Epidermal melanocyte (primary cell): ENCODE measurements around the gene ADA.

ENCODE experiments used
- DNase-seq: peaks from one replicate; pipeline ENCODE4 v3.0.0; 2011; ENCODE audit warnings: low spot score; ENCODE audit not compliant: insufficient read length

ADA gene

DNA sequence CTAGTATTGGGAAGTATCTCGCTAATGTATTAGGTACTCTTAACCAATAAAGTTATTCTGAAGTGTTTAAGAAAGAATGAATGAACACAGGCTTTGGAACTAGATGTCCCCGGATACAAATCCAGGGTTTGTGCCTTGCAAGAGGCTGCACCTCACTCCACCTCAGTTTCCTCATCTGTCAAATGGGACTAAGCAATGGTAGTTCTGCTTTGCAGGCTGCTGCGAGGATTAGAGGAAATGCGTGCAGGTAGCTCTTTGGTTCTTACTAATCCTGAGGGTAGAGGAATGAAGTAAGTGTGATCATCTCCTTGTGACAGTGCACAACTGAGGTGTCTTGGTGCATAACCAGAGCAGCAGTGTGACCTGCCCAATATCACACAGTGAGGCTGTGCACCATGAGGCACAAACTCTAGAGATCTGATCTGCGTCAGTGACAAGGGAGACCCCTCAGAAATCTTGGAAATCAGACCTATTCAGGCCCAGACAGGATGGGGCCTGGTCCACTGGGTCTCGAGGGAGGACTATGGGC is 26.7 kb downstream of the ADA start:
- DNase-seq = no peak

DNA sequence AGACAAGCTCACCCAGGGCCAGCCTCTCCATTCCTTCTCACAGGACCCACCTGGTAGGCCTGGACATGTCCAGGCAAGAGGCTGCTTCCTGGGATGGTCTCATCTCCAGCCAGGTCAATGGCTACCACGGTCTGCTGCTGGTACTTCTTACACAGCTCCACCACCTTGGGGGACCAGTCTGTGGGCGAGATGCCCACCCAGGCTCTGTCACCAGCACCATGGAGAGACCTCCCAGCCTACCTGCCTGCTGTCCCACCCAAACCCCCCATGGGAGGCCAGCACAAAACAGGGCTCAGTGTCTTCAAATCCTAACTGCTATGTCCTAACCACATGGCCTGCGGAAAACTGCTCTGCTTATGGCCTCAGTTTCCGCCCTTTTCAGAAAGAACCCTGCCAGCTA is 27.3 kb downstream of the ADA start:
- no peak for DNase-seq

DNA sequence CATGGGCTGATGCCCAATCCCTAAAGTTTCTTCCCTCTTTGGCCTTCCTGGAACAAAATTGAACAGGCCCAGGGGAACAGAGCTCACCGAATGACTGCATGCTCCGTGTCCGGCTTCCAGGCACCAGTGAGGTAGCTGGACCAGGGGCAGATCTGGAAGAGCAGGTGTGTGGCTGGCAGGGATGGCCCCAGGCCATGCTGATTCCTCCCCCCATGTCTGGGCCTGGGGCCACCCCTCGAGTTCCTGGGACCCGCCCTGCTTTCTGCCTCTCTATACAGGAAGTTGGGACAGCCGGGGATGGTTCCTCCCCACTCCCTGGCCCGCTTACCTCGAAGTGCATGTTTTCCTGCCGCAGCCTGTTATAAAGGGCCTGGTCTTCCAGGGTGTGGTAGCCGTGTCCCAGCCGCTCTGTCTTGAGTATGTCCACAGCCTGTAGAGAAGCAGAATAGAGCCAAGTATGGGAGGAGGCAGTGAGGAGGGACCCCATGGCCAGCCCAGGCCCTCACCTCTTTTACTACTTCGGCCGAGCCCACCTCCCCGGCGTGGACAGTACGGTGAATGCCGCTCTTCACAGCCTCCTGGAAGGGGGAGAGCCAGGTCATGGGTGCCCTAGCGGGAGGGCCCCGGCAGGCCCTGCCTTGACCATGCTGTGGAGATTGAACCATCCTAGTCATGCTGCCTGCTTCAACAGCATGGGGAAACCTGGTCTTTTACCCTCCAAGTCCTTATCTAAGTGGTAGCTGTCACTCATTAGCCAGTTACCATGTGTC is 28.8 kb downstream of the ADA start:
- DNase-seq = no peak

DNA sequence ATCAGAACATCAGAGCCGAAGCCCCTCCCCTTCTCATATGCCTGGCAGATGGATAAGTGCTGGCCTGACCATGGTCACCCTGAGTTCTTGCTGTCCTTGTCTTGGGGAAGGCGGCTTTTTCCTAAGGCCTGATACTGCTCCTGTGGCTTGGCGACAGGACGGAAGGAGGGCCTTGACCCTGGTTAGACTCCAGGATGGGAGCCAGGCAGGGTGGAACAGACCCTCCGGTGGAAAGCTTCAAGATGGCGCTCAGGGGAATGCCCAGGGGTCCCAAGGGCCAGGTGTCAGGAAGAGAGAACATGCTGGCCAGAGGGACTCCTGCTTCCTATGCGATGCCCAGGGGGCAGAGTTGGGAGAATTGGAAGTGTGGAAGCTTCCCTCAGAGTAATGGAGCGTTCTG is 29.6 kb downstream of the ADA start:
- DNase-seq = no peak

DNA sequence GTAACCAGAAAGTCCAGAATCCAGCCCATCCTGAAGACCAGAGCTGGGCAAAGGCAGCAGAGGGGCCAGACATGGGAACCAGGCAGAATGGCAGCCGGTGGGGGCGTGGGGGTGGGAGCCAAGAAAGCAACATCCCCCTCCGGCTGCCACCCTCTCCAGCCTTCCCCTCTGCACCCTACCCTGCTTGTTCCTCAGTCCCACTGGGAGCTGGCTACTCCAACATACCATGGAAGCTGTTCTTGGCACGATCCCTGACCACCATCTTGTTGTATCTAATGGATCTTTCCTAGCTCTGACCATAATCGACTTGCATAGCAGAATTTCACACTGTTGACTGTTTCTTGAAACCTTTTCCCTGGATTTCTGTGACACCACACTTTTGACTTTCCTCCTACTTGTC is 30.2 kb downstream of the ADA start:
- no peak for DNase-seq

DNA sequence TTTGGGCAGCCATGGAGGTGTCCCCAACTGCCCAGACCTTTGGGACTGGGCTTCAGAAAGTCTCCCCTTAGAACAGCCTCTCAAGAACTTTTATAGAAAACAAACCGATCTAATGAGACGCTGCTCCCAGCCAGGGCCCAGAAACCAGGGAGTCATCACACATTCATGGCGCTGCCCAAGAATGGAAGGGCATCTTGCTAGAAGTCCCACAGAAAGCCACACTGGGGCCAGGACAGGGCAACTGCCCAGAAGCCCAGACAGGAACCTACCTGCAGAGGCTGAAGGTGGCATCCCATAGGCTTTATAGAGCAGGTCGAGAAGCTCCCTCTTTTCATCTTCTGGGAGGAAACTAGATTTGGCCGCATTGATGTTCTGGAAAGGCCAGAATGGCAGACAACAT is 31.5 kb downstream of the ADA start:
- no peak for DNase-seq

DNA sequence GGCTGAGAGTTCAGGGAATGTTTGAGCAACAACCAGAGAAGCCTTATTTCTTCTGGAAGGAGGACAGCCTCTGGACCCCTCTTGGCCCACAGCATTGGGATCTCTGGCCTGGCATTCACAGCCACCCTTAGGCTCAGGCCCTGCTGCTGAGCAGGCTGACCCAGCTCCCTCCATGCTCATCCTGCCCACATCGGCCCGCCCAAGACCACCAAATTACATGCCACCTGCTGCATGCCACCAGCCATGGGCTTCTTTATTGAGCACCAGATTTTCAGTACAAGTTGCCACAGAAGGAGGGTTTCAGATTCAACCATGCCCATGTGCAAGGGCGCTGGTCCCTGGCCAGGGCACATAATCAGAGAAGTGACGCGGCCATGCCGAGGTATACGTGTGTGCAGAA is 32.2 kb downstream of the ADA start:
- DNase-seq = no peak

DNA sequence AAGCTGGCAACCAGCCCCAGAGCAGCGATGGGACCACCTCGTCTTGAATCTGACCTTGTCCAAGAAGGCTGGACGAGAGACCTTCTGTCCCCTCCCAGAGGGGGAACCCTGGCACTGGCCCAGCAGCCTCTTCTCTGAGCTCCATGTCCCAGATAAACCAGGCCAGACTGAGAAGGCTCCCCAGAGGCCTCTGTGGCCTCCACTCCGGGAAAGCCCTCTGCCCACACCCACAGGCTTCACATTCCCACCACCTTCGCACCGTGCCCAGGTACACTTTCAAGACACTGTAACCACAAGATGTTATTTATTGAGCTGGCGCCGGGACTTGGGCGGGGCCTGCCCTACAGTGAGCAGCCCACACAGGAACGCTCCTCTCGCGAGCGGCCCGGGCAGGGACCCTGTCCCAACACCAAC is 33.2 kb downstream of the ADA start:
- no peak for DNase-seq

DNA sequence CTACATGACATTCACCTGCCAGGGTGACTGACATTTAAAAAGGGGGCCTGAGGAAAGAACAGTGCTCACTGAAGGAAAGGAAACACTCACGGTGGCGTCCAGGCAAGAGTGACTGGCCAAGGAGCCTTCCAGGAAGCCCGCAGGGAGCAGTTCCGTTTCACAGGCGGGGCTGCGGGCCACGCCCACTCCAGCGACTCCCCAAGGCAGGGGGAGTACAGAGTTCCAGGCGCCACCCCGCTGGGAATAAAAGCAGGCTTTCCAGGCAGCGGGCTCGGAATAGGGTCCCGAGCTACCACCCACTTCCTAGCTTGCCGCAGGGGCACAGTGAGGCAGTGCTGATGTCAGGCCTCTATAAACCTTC is 34.9 kb downstream of the ADA start:
- no peak for DNase-seq

DNA sequence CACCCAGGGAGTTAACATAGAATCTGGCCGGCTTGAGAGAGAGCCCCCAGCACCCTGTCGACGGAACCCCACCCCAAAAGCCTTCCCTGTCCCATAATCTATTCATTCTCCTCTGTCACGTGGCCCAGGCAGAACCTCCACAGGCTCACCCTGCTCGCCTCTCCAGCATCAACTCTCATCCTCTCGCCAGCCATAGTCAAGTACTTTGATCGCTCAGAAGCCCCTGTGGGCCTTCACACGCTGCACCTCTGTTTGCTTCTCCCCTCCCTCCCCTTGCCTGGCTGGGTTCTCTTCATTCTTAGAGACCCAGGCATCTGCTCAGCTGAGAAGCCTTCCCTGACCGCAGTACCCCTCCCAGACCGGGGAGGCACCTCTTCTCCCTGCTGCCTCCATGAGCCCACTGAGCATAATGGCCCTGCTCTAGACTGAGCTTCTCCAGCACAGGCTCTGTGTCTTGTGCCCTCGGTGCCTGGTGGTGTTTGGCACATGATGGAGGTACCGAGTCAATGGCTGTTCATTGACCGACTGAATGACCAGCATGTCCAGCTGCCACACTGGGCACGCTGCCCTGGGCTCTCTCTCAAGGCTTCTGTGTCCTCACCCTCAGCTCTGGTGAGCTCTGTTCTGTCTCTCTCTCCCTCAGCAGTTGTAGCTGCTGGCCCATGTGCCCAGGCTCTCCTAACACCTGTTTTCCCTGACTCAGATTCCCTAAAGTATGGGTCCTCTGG is 35.5 kb downstream of the ADA start:
- no peak for DNase-seq

DNA sequence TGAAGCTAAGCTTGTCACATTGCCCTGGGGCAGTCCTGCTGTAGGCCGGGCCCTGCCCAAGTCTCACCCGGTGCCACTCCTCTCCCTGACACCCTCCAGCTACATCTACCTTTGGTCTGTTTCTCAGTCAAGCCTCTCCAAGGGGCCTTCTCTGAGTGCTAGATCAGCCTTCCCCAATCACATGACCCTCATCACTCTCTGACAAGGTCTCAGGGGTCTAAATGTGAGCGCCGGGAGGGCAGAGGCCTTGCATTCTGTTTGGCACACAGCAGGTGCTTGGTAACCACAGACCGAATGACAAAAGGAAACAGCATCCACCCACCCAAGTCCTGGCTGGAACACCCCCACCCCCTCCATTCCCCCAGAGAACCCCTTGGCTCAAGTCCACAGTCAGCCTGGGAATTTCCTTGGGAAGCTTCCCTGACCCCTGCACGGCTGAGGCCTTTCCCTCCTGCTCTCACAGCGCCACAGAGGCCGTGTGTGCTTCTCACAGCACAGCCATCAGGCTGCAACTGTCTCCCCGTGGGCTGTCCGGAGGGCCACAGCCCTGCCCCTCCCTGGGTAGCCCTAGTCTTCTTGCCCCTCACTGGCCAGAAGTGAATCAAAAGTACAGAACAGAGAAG is 36.2 kb downstream of the ADA start:
- no peak for DNase-seq

DNA sequence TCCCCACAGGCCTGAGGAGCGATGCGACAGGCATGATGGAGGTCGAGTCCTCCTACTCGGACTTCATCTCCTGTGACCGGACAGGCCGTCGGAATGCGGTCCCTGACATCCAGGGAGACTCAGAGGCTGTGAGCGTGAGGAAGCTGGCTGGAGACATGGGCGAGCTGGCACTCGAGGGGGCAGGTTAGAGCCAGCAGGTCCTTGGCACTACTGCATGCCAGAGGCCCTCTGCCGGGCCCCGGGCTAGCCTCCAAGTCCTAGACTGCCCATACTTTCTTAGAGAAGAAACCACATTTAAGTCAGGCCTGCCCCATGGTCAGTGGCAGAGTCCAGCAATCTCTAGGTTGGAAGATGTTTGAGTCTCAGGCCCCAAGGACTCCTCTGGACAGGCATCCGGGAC is 37.0 kb downstream of the ADA start:
- DNase-seq = no peak

DNA sequence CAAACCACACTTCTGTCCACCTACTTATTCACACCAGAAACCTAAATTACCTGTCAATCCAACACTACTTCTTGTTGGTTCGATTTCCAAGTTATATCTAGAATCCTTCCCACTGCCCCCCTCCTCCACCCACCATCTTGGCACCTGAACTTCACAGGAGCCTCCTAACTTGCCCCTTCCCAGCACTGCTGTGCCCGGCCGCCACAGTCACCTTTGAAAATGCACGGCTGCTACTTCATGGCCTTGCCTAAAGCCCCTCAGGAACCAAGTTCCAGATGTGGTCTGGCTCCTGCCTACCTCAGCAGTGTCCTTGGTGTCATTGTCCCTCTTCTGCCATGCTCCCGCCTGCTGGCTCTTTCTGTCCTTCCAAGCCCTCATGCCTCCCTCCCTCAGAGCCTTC is 37.9 kb downstream of the ADA start:
- no peak for DNase-seq

DNA sequence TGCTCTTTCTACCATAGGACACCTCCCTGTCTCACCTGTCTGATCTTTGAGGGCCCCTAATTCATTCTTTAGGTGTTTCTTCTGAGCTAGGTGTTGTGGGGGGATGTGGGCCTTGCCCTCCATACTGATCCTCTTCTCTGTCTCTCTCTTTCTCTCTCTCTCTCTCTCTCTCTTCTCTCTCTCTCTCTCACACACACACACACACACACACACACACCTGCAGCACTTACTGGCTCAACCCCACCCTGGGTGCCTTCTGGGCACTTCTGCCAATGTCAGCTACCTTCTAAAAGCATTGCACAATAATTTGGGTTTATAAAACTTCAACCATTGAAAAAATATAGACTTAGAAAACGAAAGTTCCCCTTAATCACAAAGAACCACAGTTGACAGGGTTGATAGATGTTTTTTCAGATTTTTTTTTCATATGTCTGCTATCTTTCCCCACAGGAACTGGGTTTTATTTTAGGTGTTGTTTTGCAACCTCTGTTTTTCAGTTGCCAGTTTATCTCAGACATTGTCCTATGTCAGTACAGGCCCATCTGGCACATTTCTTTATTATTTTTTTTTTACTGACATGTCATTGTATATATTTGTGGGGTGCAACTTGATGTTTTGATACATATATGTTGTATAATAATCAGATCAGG is 41.1 kb downstream of the ADA start:
- no peak for DNase-seq

DNA sequence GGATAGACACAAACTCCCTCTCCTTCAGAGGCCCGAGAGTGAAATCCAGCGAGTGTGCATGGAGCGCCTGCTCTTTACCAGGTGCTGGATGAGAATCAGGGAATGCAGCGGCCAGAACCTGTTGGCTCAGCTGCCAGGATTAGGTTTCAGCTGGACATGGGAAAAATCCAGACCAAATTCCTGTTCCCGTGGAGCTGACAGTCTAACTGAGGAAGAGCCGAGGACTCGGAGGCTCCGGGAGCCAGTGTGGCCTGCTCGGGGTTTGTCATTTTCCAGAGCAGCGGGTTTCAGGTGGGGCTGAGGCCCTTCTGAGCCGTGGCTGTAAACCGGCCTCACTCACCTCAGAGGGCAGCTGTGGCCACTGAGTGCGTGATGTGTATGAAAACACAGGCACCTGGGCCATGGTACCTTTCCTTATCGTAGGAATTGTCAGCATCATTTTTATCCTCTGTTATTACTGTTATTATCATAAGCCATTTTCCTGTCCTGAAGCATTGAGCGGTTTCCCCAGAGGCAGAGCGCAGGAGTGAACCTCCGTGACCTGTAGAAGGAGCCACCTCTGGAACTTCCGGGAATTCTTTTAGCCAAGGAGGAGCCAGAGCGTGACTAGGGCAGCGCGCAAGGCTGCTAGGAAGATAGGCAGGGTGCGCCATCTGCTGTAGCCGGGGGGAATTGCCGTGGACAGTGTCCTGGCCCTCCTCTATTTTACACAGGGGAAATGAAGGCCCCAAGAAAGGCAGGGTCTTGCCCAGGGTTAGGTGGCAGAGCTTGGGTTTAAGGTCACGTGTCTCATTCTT is 41.8 kb downstream of the ADA start:
- DNase-seq = peak; percentile 96

DNA sequence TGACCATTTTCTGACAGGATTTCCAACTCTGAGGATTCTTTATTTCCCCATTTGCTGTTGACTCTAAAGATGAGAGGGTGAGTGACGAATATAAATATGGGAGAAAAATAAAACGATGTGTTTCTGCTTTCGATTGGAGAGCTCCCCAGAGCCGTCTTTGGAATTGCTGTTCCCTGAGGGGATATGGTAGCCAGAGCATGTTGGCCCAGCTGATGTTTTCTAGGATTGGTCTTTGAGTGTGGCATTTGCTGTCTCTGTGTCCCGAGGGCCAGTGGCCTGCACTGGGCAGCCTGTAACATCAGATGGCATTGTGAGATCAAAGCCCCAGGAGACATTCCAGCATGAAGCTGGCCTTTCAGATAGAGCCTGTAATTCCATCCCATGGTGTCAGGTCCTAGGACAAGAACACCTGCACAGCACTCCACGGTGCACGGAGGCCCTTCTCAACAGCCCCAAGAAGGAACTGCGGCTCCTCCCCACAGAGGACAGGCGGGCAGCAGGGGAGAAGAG is 42.4 kb downstream of the ADA start:
- no peak for DNase-seq

DNA sequence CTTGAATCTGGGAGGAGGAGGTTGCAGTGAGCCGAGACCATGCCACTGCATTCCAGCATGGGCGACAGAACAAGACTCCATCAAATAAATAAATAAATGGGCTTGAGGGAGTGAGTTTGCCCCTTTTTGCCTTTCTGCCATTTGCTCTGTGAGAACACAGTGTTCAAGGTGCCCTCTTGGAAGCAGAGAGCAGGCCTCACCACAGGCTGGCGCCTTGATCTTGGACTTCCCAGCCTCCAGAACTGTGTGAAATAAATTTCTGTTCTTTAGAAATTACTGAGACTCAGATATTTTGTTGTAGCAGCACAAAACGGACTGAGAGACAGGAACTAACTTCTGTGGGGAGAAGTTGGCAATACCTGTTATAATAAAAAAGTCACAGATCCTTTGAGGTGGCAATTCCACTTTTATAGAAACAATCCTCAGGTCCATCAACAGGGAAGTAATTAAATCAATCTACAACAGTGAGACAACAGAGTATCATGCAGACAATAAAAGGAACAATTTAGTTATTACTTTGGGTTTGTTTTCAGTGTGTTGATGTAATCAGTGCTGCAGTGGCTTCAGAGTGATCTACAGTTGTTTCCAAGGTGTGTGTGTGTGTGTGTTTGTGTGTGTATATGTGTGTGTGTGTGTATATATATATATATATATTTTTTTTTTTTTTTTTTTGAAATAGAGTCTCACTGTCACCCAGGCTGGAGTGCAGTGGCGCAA is 44.6 kb downstream of the ADA start:
- DNase-seq = no peak

DNA sequence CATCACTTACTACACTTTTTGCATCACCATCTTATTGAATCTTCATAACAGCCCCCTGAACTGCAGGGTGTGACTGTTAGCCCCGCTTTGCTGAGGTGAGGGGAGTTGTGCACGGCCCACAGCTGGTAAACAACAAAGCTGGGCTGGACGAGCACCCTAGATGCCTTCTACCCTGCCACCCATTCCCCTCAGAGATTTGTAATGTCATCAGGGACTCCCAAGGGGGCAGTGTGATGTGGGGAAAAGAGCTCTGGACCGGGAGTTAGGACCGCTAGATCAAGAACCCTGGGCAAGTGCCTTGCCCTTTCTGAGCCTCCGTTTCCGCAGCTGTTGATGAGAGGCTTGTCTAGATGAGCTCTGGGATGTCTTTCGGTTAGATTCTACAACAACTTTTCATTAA is 48.2 kb downstream of the ADA start:
- DNase-seq = no peak

DNA sequence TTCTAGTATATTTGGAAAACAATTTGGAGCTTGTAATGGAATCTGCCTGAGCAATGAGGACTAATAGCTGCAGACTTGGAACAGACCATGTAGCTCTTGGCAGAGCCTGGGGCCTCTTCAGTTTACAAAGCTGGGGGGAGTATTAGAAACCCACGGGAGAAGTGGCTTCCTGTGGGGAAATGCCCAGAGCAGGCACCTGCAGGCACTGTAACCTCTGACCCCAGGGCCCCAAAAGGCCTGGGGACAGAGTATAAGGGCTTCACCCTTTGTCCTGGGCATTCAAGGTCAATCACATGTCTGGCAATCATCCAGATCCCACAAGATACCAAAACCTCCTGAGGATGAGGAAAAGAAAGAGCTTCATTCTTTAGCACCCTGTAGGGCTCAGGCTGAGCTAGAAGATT is 49.7 kb downstream of the ADA start:
- DNase-seq = peak; percentile 86

DNA sequence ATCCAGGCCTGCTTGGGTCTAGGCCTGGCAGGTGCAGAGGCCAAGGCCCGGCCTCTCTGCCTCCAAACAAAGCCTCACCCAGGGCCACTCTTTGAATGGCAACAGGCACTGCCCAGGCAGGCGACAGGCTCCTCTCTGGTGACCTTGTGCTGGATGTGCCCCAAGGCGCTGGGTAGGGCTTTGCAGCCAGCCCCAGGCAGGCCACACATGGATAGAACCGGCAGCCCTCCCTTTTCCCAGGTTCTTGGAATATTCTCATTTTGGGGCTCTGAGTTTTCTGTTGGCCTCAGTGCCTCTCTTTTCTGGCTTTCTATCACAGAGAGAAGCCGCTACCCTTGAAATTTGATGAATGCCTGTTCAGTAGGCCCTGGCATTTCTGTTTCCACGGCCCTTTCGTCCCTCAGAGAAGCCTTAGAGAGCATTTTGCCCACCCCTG is 50.2 kb downstream of the ADA start:
- no peak for DNase-seq
